KMS-11 (cell line): ENCODE results near the gene SUSD3.

Experiments
- H2AFZ ChIP-seq: fragments of 200-600 bp; sonication (generic); 2 replicates; pipeline ENCODE4 v1.6.1; 2016; ENCODE audit warnings: antibody characterized with exemption, mixed run types, low read depth
- H3K27ac ChIP-seq: fragments of 200-600 bp; sonication (generic); 2 replicates; pipeline ENCODE4 v1.6.1; 2016; ENCODE audit warnings: mild to moderate bottlenecking, mixed run types
- H3K27me3 ChIP-seq: fragments of 200-600 bp; sonication (generic); 2 replicates; pipeline ENCODE4 v1.6.1; 2017; ENCODE audit warnings: mild to moderate bottlenecking, low read depth, mixed run types, moderate library complexity; ENCODE audit not compliant: insufficient read depth
- H3K36me3 ChIP-seq: fragments of 200-600 bp; sonication (generic); 2 replicates; pipeline ENCODE4 v1.6.1; 2017; ENCODE audit warnings: mild to moderate bottlenecking, mixed run types; ENCODE audit not compliant: insufficient read depth
- H3K4me1 ChIP-seq: fragments of 200-600 bp; sonication (generic); 2 replicates; pipeline ENCODE4 v1.6.1; 2016; ENCODE audit warnings: mild to moderate bottlenecking, low read depth, mixed run types; ENCODE audit not compliant: poor library complexity, severe bottlenecking
- H3K4me2 ChIP-seq: fragments of 200-600 bp; sonication (generic); 2 replicates; pipeline ENCODE4 v1.7.0; 2016; ENCODE audit warnings: mild to moderate bottlenecking, mixed run types
- H3K4me3 ChIP-seq: fragments of 200-600 bp; sonication (generic); IDR thresholded peaks from 2 replicates; pipeline ENCODE4 v1.6.1; 2017; ENCODE audit warnings: low read depth, low read length, mixed read lengths; ENCODE audit not compliant: insufficient read depth
- H3K79me2 ChIP-seq: fragments of 200-600 bp; sonication (generic); 2 replicates; pipeline ENCODE4 v1.6.1; 2016; ENCODE audit warnings: low read depth, mixed run types; ENCODE audit not compliant: insufficient read depth
- H3K9ac ChIP-seq: fragments of 200-600 bp; sonication (generic); 2 replicates; pipeline ENCODE4 v1.6.1; 2016; ENCODE audit warnings: mild to moderate bottlenecking, mixed run types
- H4K20me1 ChIP-seq: fragments of 200-600 bp; sonication (generic); 2 replicates; pipeline ENCODE4 v1.6.1; 2016; ENCODE audit warnings: mild to moderate bottlenecking, mixed run types; ENCODE audit not compliant: insufficient read depth
- CTCF ChIP-seq: fragments of 200-600 bp; sonication (generic); conservative IDR thresholded peaks from 2 replicates; pipeline ENCODE4 v1.6.1; 2017; ENCODE audit warnings: low read depth, mild to moderate bottlenecking, antibody characterized with exemption, low read length, moderate library complexity, mixed read lengths

The SUSD3 gene

GRCh38 chr9:93032545-93032944 lies 26.0 kb upstream of the SUSD3 start:
- H3K4me3 ChIP-seq, result no peak overlapping the region
- no peak overlapping the region for H3K9ac ChIP-seq
- no peaks in the 10 kb centered on the region for H4K20me1 ChIP-seq
- no peak overlapping the region for H2AFZ ChIP-seq
- no peak overlapping the region for H3K4me2 ChIP-seq
- TF ChIP-seq CTCF, result no peak
- H3K79me2 ChIP-seq, result no peaks in the 10 kb centered on the region
- H3K36me3 ChIP-seq, result no peaks in the 10 kb centered on the region
- no peaks in the 10 kb centered on the region for H3K4me1 ChIP-seq
- H3K27ac ChIP-seq, result no peak overlapping the region
- no peaks in the 10 kb centered on the region for H3K27me3 ChIP-seq

- Histone ChIP-seq H3K9ac (no peak overlapping the region), H3K36me3 (no peaks in the 10 kb centered on the region), H3K27ac (no peak overlapping the region), H4K20me1 (no peaks in the 10 kb centered on the region), H2AFZ (no peak overlapping the region), H3K27me3 (no peaks in the 10 kb centered on the region), H3K4me2 (no peak overlapping the region), H3K4me1 (no peaks in the 10 kb centered on the region), H3K4me3 (no peak overlapping the region), H3K79me2 (no peaks in the 10 kb centered on the region)
- no peak for TF ChIP-seq CTCF
Observed at GRCh38 chr9:93033531-93033930, 25.0 kb upstream of the SUSD3 start.

- H3K4me2 ChIP-seq, result no peak overlapping the region
- H3K79me2 ChIP-seq, result no peaks in the 10 kb centered on the region
- H3K9ac ChIP-seq, result no peak overlapping the region
- no peak for TF ChIP-seq CTCF
- no peak overlapping the region for H2AFZ ChIP-seq
- no peaks in the 10 kb centered on the region for H3K36me3 ChIP-seq
- H3K27ac ChIP-seq, result no peak overlapping the region
- H3K27me3 ChIP-seq, result no peaks in the 10 kb centered on the region
- H3K4me1 ChIP-seq, result no peaks in the 10 kb centered on the region
- H4K20me1 ChIP-seq, result no peaks in the 10 kb centered on the region
- no peak overlapping the region for H3K4me3 ChIP-seq
Observed at GRCh38 chr9:93035106-93035660, 23.3 kb upstream of the SUSD3 start.

- no peaks in the 10 kb centered on the region for H3K27me3 ChIP-seq
- H4K20me1 ChIP-seq, result no peaks in the 10 kb centered on the region
- H3K27ac ChIP-seq, result no peak overlapping the region
- H3K36me3 ChIP-seq, result no peaks in the 10 kb centered on the region
- H3K9ac ChIP-seq, result no peak overlapping the region
- no peak overlapping the region for H3K4me3 ChIP-seq
- H2AFZ ChIP-seq, result no peak overlapping the region
- no peak for TF ChIP-seq CTCF
- H3K79me2 ChIP-seq, result no peaks in the 10 kb centered on the region
- H3K4me2 ChIP-seq, result no peak overlapping the region
- H3K4me1 ChIP-seq, result no peaks in the 10 kb centered on the region
Observed at GRCh38 chr9:93035821-93036351, 22.6 kb upstream of the SUSD3 start.
